Stimulated activated CD4-positive, alpha-beta T cell treated with anti-CD3 and anti-CD28 coated beads, Interleukin-4, amount 100 ng/mL, for 48 hours (primary cell): ENCODE data around the gene ADORA1.

Experiments
- DNase-seq, 2 donors: peaks; one replicate each; pipeline ENCODE4 v3.0.0-alpha.2; 2020; ENCODE audit warnings: low read depth in 2 of 2

ADORA1 gene

GRCh38 chr1:203156280-203156679, 28.8 kb downstream of the ADORA1 start:
- DNase-seq = no peak

GRCh38 chr1:203158423-203158822, 30.9 kb downstream of the ADORA1 start:
- DNase-seq = no peak

- DNase-seq = no peak
Measured at GRCh38 chr1:203158960-203159665, 31.6 kb downstream of the ADORA1 start.

GRCh38 chr1:203159844-203160243, 32.3 kb downstream of the ADORA1 start:
- no peak for DNase-seq

- no peak for DNase-seq
Measured at GRCh38 chr1:203161175-203161574, 33.6 kb downstream of the ADORA1 start.

- no peak for DNase-seq
Measured at GRCh38 chr1:203161703-203162102, 34.2 kb downstream of the ADORA1 start.

- no peak for DNase-seq
Measured at GRCh38 chr1:203162403-203162802, 34.9 kb downstream of the ADORA1 start.

GRCh38 chr1:203163891-203164635, 36.5 kb downstream of the ADORA1 start:
- DNase-seq = no peak

GRCh38 chr1:203165101-203165799, 37.7 kb downstream of the ADORA1 start:
- no peak for DNase-seq

GRCh38 chr1:203165800-203166161, 38.3 kb downstream of the ADORA1 start:
- DNase-seq = no peak

GRCh38 chr1:203166192-203166940, 38.8 kb downstream of the ADORA1 start:
- no peak for DNase-seq

GRCh38 chr1:203167026-203167912, 39.7 kb downstream of the ADORA1 start:
- no peak for DNase-seq

- DNase-seq = no peak
Measured at GRCh38 chr1:203167913-203168200, 40.3 kb downstream of the ADORA1 start.

- DNase-seq = no peak
Measured at GRCh38 chr1:203168256-203168786, 40.8 kb downstream of the ADORA1 start.

GRCh38 chr1:203168991-203169390, 41.5 kb downstream of the ADORA1 start:
- DNase-seq = no peak

- no peak for DNase-seq
Measured at GRCh38 chr1:203169770-203170520, 42.4 kb downstream of the ADORA1 start.

- DNase-seq = no peak
Measured at GRCh38 chr1:203170625-203171330, 43.3 kb downstream of the ADORA1 start.

- DNase-seq = no peak
Measured at GRCh38 chr1:203171341-203172183, 44.0 kb downstream of the ADORA1 start.
